ENCODE measurements around the gene ZNF79.

The ZNF79 gene

DNA sequence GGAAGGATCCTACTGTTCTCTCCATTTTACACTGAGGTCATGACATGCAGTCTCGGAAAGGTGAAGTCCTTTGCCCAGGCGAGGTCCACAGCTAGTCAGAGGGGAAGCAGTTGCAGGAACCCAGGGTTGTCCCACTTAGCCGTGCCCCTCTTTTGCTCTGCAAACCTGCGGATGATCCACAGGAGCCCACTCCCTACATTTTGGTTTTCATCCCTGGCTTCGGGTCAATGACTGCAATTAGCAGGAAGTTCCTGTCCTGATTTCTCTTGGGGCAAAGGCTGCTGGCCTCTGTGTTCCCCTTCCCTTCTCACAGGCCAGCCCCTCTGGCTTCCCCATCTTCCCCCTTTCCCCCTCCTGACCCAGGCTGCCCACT lies 25.9 kb upstream of the ZNF79 start:
- DNase-seq (ENCODE audit: low read depth in 2 of 2), result no peak

GRCh38 chr9:127398715-127399400 lies 25.3 kb upstream of the ZNF79 start:
- DNase-seq (ENCODE audit: low read depth in 2 of 2), result no peak

DNA sequence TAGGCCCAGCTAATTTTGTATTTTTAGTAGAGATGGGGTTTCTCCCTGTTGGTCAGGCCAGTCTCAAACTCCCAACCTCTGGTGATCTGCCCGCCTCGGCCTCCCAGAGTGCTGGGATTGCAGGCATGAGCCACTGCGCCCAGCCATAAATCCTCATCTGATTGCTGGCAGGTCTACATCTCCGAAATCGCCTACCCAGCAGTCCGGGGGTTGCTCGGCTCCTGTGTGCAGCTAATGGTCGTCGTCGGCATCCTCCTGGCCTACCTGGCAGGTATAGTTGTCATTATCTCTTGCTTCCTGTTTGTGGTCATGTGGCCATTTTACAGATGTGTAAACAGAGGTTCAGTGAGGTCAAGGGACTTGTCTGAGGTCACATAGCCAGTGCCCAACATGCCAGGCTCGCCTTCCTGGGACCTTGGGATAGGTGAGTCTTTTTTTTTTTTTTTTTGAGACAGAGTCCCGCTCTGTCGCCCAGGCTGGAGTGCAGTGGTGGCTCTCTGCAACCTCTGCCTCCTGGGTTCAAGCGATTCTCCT lies 24.4 kb upstream of the ZNF79 start:
- no peak for DNase-seq (ENCODE audit: low read depth in 2 of 2)

DNA sequence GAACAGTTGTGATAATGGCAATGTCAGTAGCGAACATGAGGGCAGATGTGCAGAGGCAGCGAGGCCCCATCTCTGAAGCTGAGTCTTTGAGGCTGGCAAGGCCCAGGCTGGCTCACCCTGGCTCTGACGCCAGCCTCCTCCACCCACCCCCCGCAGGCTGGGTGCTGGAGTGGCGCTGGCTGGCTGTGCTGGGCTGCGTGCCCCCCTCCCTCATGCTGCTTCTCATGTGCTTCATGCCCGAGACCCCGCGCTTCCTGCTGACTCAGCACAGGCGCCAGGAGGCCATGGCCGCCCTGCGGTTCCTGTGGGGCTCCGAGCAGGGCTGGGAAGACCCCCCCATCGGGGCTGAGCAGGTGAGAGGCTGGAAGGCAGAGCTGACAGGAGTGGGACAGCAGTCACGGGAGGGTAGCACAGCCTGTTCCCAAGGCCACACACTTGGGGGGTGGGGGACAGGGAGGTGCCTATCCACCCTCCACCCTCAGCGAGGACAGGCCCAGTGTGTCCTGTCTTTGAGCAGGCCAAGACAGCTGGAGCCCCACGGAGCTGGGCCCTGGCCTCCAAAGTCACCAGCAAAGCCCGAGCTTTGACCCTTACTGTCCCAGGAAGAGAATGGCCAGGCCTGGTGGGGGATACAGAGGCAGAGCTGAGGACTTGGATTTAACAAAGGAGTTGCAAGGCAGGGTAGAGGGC lies 21.6 kb upstream of the ZNF79 start:
- no peak for DNase-seq (ENCODE audit: low read depth in 2 of 2)

GRCh38 chr9:127403507-127404192 lies 20.5 kb upstream of the ZNF79 start:
- DNase-seq (ENCODE audit: low read depth in 2 of 2), result no peak

DNA sequence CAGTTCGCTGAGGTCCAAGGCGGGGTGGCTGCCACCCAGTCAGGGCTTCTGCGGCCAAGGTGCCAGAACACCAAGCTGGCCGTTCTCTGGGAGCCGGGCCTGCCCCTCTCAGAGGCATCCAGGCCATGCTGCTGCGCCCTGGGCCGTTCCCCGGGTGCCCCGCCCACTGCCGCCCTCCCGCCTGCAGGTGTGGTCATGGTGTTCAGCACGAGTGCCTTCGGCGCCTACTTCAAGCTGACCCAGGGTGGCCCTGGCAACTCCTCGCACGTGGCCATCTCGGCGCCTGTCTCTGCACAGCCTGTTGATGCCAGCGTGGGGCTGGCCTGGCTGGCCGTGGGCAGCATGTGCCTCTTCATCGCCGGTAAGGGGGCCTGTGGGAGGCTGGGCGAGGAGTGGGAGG lies 19.6 kb upstream of the ZNF79 start:
- no peak for DNase-seq (ENCODE audit: low read depth in 2 of 2)

- no peak for DNase-seq (ENCODE audit: low read depth in 2 of 2)
Measured at GRCh38 chr9:127405344-127406125, 18.6 kb upstream of the ZNF79 start.

- DNase-seq (ENCODE audit: low read depth in 2 of 2), result no peak
Measured at GRCh38 chr9:127406799-127407491, 17.2 kb upstream of the ZNF79 start.

DNA sequence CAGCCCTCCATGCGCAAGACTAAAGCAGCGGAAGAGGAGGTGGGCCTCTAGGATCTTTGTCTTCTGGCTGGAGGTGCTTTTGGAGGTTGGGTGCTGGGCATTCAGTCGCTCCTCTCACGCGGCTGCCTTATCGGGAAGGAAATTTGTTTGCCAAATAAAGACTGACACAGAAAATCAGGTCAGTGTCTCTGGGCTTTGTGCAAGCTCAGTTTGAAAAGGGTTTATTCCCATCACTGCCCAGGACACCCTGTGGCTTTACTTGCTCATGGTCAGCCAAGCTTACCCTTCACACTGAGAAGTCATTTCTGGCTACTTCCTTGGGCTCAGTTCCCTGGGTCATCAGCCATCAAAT lies 16.7 kb upstream of the ZNF79 start:
- no peak for DNase-seq (ENCODE audit: low read depth in 2 of 2)

GRCh38 chr9:127411122-127411521 lies 13.1 kb upstream of the ZNF79 start:
- no peak for DNase-seq (ENCODE audit: low read depth in 2 of 2)

- DNase-seq (ENCODE audit: low read depth in 2 of 2), result no peak
Measured at GRCh38 chr9:127415141-127415540, 9.0 kb upstream of the ZNF79 start.

- no peak for DNase-seq (ENCODE audit: low read depth in 2 of 2)
Measured at GRCh38 chr9:127415657-127416056, 8.5 kb upstream of the ZNF79 start.

DNA sequence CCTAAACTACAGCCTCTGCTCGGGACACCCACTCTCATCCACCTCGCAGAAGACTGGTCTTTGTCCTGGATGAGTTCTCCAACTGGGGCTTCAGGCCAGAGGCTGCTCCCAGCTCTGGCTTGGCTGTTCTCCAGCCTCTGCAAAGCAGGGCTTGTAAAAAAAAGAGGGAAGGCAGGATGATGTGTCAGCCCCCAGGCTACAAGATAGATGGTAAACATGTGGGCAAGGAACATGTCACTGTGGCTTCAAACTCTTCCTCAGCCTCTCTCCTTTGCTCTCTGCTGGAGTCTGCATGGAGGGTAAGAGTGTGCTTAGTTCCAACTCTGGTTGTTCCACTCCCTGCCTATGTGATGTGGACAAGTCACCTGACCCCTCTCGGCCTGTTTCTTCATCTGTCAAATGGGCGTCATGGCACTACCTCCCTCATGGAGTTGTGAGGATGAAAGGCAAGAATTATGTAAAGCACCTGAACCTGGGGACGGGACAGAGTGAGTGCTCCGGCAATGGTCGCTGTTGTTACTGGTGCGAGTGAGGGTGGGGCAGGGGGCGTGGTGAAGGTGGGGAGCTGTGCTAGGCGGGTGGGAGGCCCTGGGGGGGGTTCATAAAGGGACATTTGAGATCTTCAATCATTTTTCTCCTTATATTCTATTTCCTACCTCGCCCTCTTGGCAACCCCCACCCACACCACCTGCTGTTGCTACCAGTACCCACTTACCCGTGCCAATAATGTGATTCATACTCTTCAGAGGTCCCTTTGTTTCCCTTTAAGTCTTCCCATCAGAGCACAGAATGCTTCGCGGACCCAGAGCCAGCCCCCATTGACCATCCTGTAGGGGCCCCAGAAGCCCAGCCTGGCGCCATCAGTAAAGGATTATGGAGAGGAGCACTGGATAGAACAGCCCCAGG lies 6.8 kb upstream of the ZNF79 start:
- DNase-seq (ENCODE audit: low read depth in 2 of 2), result no peak

DNA sequence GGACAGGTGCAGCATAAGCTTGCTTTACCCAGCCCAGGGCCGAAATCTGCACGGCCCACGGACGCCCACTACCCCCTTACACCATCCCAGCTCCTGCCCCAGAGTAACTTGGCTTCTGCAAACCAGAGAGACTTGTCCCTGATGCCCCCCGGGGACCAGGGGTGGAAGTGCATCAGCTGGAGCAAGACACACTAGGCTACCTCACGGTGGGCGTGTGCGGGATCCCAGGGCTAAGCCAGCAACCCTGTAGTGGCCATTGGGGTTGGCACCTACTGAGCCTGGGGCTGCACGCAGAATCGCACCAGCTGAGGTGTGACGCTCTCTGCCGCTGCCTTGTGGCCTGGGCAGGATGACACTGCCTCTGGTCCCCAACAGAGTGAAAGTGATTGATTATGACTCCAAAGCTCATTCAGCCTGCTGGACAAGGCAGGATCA lies 6.1 kb upstream of the ZNF79 start:
- DNase-seq (ENCODE audit: low read depth in 2 of 2), result no peak

GRCh38 chr9:127419348-127419747 lies 4.8 kb upstream of the ZNF79 start:
- DNase-seq (ENCODE audit: low read depth in 2 of 2), result no peak

- no peak for DNase-seq (ENCODE audit: low read depth in 2 of 2)
Measured at GRCh38 chr9:127421057-127421456, 3.1 kb upstream of the ZNF79 start.

DNA sequence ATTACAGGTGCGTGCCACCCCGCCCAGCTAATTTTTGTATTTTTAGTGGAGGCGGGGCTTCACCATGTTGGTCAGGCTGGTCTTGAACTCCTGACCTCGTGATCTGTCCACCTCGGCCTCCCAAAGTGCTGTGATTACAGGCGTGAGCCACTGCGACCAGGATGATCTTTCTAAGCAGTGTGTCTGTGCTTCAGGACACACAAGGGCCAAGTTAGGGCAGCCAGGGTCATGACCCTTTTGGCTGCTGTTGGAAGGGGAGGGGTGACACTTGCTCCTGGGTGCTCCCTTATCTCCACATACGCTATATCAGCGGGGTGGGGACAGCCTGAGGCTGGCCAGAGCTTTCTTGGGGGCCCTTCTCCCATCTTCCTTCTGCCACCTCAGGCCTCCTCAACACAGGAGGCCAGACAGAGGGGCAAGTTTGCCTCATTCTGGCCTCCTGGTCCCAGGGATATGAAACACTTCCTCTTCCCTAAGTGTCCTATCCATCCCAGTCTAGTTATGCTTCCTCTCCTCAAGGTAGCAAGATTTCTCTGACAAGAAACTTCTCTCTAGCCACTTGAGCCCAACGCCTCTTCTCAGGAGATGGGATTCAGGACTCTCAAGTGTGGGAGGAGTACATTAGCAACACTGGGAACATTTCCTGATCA lies 1.9 kb upstream of the ZNF79 start:
- DNase-seq (ENCODE audit: low read depth in 2 of 2), result no peak

DNA sequence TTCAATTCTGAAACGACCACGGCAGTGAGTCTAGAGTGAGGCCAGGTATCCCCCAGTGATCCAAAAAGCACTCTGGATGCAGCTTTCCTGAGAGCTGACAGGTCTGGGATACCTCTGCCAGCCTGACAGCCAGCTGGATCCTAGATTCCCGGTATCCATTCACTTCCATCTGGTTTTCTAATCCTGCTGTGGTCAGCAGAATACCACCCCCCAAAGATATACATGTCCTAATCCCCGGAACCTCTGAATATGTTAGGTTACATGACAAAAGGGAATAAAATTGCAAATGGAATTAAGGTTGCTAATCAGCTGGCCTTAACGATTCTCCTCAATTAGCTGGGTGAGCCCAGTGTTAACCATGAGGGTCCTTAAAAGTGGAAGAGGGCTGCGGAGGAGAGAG lies 1.4 kb upstream of the ZNF79 start:
- no peak for DNase-seq (ENCODE audit: low read depth in 2 of 2)

DNA sequence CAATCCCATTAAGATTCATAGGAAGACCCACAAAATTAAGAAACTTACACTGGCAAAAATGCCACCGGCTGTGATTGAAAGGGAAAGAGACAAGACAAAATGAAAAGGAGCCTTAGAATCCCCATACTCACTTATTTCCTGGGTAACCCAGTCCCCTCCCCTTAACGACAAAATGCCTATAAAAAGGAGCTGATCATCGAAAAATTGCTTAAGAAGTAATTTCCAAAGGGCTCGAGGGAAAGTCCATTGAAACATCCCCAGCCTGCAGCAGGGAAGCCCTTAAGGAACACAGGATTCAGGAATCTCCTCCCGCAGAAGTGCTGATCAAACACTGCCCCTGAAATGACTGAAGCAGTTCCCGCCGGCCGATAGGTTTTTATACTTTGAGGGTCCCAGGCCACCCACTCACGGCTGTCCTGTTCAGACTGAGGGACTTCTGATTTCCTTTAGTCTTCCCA lies 677 bp upstream of the ZNF79 start:
- DNase-seq (ENCODE audit: low read depth in 2 of 2), result no peak

DNA sequence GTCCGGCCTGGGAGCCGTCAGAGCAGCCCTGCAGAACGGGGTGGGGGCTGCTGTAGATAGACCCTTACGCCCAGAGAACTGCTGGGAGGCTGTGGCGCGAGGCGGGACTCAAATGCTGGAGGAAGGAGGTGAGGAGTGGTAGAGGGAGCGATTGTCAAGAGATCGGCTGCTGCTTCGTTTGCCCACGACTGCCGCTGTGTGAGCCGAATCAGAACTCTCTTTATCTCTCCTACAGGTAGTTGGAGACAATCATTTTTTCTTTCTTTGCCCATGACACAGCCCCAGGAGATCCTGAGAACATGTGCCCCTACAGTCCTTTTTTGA lies 456 bp downstream of the ZNF79 start:
- DNase-seq (ENCODE audit: low read depth in 2 of 2), result no peak
